ENCODE results near the gene FBXO42. TPM values are rescaled to one million over a fixed set of nuclear protein-coding genes. Genes with fewer than 3 reads are reported as not detected.

FBXO42 gene
- total and polyA plus RNA-seq, 9 of the 15 experiments (the other 6 are each of a cell fraction or from before 2014, with no cell fraction given), result 7.2 to 24.8 (median 17.4) TPM

- 0 out of 2 replicates have a peak, but pooled peaks have one; percentile 17 for TF ChIP-seq DMBX1 (CRISPR knock-in tag; IDR thresholded peaks at IDR 0.05; ENCODE audit: borderline replicate concordance)
- no peak for TF ChIP-seq TAF1 (IDR thresholded peaks at IDR 0.05; ENCODE audit: control insufficient read depth, extremely low read depth, insufficient read depth, low read length, severe bottlenecking)
- no peak for TF ChIP-seq ARID4B (CRISPR knock-in tag; IDR thresholded peaks at IDR 0.05)
- no peak for TF ChIP-seq ELF2 (CRISPR knock-in tag; IDR thresholded peaks at IDR 0.05)
- 0 out of 2 replicates have a peak, but pooled peaks have one; percentile 34 for TF ChIP-seq ZBTB17 (CRISPR knock-in tag; IDR thresholded peaks at IDR 0.05)
- TF ChIP-seq ESRRA (IDR thresholded peaks at IDR 0.05; ENCODE audit: borderline replicate concordance, low read depth), result 0 out of 2 replicates have a peak, but pooled peaks have one; percentile 8
- TF ChIP-seq NFRKB (IDR thresholded peaks at IDR 0.05; ENCODE audit: low read depth), result peak; percentile 89
- peak; percentile 50 for TF ChIP-seq ARID1B (IDR thresholded peaks at IDR 0.05)
- TF ChIP-seq TFE3 (CRISPR knock-in tag; IDR thresholded peaks at IDR 0.05), result no peak
- no peak for TF ChIP-seq KAT8 (IDR thresholded peaks at IDR 0.05; ENCODE audit: low read depth)
- no peak for TF ChIP-seq MCM2 (IDR thresholded peaks at IDR 0.05; ENCODE audit: low read depth)
- no peak for TF ChIP-seq ZKSCAN8 (CRISPR knock-in tag; IDR thresholded peaks at IDR 0.05)
- TF ChIP-seq PTTG1 (tag; IDR thresholded peaks at IDR 0.05; ENCODE audit: low read depth), result no peak
- TF ChIP-seq ELK3 (CRISPR knock-in tag; IDR thresholded peaks at IDR 0.05), result no peak
- no peak for TF ChIP-seq POLR3G (IDR thresholded peaks at IDR 0.05; ENCODE audit: extremely low read depth, insufficient read length, insufficient replicate concordance)
- no peak; the same call in 1 of the 2 replicates for TF ChIP-seq SUPT5H (IDR thresholded peaks at IDR 0.05)
- TF ChIP-seq MTF1 (CRISPR knock-in tag; IDR thresholded peaks at IDR 0.05; ENCODE audit: borderline replicate concordance), result no peak
- no peak for TF ChIP-seq SP1 (CRISPR knock-in tag; IDR thresholded peaks at IDR 0.05)
- no peak for TF ChIP-seq YY1 (IDR thresholded peaks at IDR 0.05; ENCODE audit: borderline replicate concordance in 1 of 3, control insufficient read depth in 1 of 3, extremely low read depth in 1 of 3, insufficient read depth in 3 of 3, insufficient read length in 1 of 3, insufficient replicate concordance in 2 of 3, low read depth in 1 of 3, low read length in 2 of 3)
Observed at GRCh38 chr1:16207318-16208269, 144.7 kb downstream of the FBXO42 start (continued).

Measured in K562 (cell line).